ENCODE measurements around the gene PSMA7.
"Not testable (repeated sequence)": the region's sequence is repeated elsewhere in the genome, so short reads cannot be mapped to it uniquely, and the experiment has no call there.

Gene PSMA7

GRCh38 chr20:62156254-62156556 lies 13.0 kb upstream of the PSMA7 start:
- DNase-seq (ENCODE audit: low read depth in 2 of 2, low spot score in 1 of 2) = no peak

- no peak for DNase-seq (ENCODE audit: low read depth in 2 of 2, low spot score in 1 of 2)
Measured at GRCh38 chr20:62155428-62156253, 12.4 kb upstream of the PSMA7 start.

GRCh38 chr20:62151835-62152364 lies 8.7 kb upstream of the PSMA7 start:
- no peak for DNase-seq (ENCODE audit: low read depth in 2 of 2, low spot score in 1 of 2)

GRCh38 chr20:62151225-62151624 lies 8.0 kb upstream of the PSMA7 start:
- no peak for DNase-seq (ENCODE audit: low read depth in 2 of 2, low spot score in 1 of 2)

GRCh38 chr20:62150310-62150575 lies 7.0 kb upstream of the PSMA7 start:
- no peak for DNase-seq (ENCODE audit: low read depth in 2 of 2, low spot score in 1 of 2)

GRCh38 chr20:62149532-62150309 lies 6.5 kb upstream of the PSMA7 start:
- no peak for DNase-seq (ENCODE audit: low read depth in 2 of 2, low spot score in 1 of 2)

- no peak for DNase-seq (ENCODE audit: low read depth in 2 of 2, low spot score in 1 of 2)
Measured at GRCh38 chr20:62148908-62149314, 5.7 kb upstream of the PSMA7 start.

GRCh38 chr20:62148383-62148782 lies 5.2 kb upstream of the PSMA7 start:
- DNase-seq (ENCODE audit: low read depth in 2 of 2, low spot score in 1 of 2) = not testable (repeated sequence)

- DNase-seq (ENCODE audit: low read depth in 2 of 2, low spot score in 1 of 2) = no peak
Measured at GRCh38 chr20:62147528-62147927, 4.3 kb upstream of the PSMA7 start.

GRCh38 chr20:62147125-62147524 lies 3.9 kb upstream of the PSMA7 start:
- no peak for DNase-seq (ENCODE audit: low read depth in 2 of 2, low spot score in 1 of 2)

GRCh38 chr20:62146019-62146755 lies 3.0 kb upstream of the PSMA7 start:
- no peak for DNase-seq (ENCODE audit: low read depth in 2 of 2, low spot score in 1 of 2)

GRCh38 chr20:62145688-62146018 lies 2.5 kb upstream of the PSMA7 start:
- DNase-seq (ENCODE audit: low read depth in 2 of 2, low spot score in 1 of 2) = no peak

- no peak for DNase-seq (ENCODE audit: low read depth in 2 of 2, low spot score in 1 of 2)
Measured at GRCh38 chr20:62143957-62144825, 997 bp upstream of the PSMA7 start.

GRCh38 chr20:62142252-62143080 lies 728 bp downstream of the PSMA7 start:
- DNase-seq (ENCODE audit: low read depth in 2 of 2, low spot score in 1 of 2) = no peak

GRCh38 chr20:62141397-62142251 lies 1.6 kb downstream of the PSMA7 start:
- no peak for DNase-seq (ENCODE audit: low read depth in 2 of 2, low spot score in 1 of 2)

- no peak for DNase-seq (ENCODE audit: low read depth in 2 of 2, low spot score in 1 of 2)
Measured at GRCh38 chr20:62141043-62141396, 2.2 kb downstream of the PSMA7 start.

- no peak for DNase-seq (ENCODE audit: low read depth in 2 of 2, low spot score in 1 of 2)
Measured at GRCh38 chr20:62139636-62140035, 3.6 kb downstream of the PSMA7 start.

GRCh38 chr20:62138912-62139311 lies 4.3 kb downstream of the PSMA7 start:
- DNase-seq (ENCODE audit: low read depth in 2 of 2, low spot score in 1 of 2) = no peak

GRCh38 chr20:62138204-62138543 lies 5.0 kb downstream of the PSMA7 start:
- no peak for DNase-seq (ENCODE audit: low read depth in 2 of 2, low spot score in 1 of 2)

Measured in stimulated activated CD8-positive, alpha-beta memory T cell treated with anti-CD3 and anti-CD28 coated beads, Interleukin-4, amount 100 ng/mL, for 1 hour (primary cell).